NB4 (cell line): ENCODE results near the gene OTOP2.

Experiments used
- TF ChIP-seq, protein P1 (sequence below): IDR thresholded peaks from 2 replicates; pipeline ENCODE4 v1.6.1; 2011; ENCODE audit warnings: low read depth, low read length
- TF ChIP-seq, protein P2 (sequence below): IDR thresholded peaks from one replicate; pipeline ENCODE4 v1.5.1; 2012; ENCODE audit warnings: low read depth, low read length

DNA sequence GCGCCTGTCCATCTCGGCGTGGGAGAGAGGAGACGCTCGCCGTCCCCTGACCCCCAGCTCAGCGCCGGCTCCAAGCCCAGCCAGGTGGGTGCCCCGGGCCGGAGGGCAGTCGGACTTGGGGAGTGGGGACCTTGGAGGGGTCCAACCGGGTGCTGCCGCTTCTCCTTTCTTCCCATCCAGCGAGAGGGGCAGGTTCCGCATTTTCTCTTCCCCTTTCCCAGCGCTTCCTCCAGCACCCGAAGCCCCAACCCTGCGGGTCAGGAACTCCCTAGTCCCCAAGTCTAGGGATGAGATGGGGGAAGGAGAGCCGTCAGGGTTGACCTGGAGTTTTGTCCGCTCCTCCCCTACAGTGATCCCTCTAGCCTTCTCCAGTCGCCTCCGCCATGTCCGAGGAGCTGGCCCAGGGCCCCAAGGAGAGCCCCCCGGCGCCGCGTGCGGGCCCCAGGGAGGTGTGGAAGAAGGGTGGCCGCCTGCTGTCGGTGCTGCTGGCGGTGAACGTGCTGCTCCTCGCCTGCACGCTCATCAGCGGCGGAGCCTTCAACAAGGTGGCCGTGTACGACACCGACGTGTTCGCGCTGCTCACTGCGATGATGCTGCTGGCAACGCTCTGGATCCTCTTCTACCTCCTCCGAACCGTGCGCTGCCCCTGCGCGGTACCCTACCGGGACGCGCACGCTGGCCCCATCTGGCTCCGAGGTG lies at the start of gene OTOP2:
- TF ChIP-seq, protein P1, sequence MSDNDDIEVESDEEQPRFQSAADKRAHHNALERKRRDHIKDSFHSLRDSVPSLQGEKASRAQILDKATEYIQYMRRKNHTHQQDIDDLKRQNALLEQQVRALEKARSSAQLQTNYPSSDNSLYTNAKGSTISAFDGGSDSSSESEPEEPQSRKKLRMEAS = no peak
- TF ChIP-seq, protein P2, sequence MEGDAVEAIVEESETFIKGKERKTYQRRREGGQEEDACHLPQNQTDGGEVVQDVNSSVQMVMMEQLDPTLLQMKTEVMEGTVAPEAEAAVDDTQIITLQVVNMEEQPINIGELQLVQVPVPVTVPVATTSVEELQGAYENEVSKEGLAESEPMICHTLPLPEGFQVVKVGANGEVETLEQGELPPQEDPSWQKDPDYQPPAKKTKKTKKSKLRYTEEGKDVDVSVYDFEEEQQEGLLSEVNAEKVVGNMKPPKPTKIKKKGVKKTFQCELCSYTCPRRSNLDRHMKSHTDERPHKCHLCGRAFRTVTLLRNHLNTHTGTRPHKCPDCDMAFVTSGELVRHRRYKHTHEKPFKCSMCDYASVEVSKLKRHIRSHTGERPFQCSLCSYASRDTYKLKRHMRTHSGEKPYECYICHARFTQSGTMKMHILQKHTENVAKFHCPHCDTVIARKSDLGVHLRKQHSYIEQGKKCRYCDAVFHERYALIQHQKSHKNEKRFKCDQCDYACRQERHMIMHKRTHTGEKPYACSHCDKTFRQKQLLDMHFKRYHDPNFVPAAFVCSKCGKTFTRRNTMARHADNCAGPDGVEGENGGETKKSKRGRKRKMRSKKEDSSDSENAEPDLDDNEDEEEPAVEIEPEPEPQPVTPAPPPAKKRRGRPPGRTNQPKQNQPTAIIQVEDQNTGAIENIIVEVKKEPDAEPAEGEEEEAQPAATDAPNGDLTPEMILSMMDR = no peak
